SIG-M5 (cell line): ENCODE results near the gene CD248.
A peak's percentile ranks its signal among the peaks of the same experiment; 100 is the strongest.
"Not testable (repeated sequence)": the region's sequence is repeated elsewhere in the genome, so short reads cannot be mapped to it uniquely, and the experiment has no call there.

Experiments
- DNase-seq: peaks from one replicate; lab custom pipeline; 2025; lab: John Stamatoyannopoulos, UW

CD248 gene

DNA sequence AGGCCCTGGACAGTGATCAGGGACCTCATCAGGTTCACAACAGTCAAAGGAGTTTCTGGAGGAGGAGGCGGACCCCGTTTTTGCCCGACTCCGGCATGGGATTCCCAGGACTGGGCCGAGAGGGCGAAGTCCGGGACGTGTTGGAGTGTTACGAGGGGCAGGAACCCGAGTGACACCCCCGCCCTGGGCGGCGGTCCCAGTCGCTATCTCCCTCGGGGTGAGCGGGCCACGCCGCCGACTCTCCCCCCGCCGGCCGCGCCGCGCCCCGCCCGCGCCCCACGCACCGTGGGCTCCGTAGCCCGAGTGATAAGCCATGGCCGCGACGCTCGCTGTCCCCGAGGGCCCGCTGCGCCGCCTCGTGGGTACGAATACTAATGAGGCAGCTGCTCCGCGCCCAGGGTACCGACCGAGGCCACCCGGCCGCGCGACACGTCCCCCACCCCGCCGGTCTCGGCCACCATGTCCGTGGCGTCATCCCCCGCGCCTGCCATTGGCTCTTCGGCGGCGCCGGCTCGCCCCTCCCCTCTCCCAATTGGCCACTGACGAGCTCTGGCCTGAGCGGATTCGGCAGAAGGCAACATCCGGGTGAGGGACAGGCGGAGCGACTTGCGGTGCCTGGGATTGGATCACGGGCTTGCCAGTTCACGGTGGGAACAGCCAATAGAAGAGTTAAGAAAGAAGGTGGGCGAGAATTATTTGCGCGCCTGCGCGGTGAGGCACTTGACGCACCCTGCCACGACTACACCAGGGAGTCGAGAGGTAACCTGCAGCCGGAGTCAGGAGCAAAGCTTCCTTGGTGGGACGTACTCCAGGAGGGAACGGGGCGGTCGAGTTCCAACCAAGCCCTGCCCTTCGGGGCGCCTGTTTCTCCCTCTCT, 27.9 kb downstream of the CD248 start, which contains the start of gene YIF1A:
YIF1A (minus strand) TSS at position 473 of the 877 bp plus-strand sequence; CDS start at position 315, 158 bp downstream.
- DNase-seq, result peak; percentile 96

DNA sequence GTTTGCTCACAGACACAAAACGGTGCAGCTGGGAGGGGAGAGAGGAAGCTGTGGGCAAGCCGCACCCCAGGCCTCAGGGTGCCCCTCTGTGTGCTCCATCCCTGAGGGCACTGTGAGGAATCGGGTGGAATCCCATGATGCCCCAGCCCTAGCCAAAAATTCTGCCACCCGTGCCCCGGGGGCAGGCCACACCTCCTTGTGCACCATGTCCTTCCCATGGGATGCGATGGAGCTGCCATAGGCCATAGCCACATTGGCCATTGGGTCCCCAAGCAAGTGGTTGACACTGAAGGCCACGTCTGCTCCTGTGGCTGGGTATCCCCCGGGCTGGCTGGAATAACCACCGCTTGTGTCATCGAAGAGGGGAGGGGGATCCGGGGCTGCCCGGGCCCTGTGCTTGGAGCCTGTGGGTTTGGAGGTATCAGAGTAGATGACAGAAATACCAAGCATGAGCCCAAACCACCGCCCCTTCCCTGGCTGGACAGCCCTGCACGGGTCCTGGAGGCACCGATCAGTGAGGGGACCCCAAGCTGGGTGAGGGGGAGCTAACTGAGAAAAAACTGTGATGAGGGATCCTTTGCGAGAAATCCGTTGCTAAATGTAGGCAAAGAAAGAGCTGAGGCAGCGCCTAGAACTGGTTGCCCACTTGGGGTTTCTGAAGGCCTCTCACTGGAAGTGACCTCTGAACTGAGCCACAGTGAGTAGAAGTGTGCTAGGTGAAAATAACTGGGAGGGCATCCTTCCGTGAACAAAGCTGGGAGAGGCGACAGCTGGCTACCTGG, 28.8 kb downstream of the CD248 start:
- DNase-seq, result no peak

DNA sequence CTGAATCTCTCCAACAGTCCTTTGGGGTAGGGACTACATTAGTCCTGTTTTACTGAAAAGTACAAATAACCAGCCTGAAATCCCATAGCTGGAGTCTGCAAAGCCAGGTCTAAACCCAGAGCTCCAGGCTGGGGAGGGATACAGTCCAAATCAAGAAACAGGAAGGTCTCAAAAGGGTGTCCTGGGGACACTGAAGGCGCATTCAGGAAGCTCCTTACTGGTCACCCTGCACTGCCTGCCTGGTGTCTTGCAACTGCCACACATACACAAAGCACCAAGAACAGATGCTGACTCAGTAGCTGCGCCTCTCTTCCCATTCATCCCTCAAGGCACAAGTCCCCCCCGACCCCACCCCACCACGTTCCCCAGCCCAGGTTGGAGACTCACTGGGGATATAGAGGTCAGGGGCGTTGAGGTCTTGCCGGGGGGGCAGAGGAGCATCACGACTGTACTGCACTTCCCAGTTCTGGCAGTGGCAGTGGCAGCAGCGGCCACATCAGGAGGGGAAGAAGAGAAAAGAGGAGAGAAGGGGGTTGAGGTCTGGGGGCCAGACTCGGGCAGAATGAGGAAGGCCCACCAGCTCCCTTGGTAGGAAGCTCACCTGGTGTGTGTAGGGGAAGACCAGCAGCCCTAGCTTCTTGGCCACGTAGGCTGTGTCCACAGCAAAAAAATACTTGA, 29.5 kb downstream of the CD248 start:
- no peak for DNase-seq

DNA sequence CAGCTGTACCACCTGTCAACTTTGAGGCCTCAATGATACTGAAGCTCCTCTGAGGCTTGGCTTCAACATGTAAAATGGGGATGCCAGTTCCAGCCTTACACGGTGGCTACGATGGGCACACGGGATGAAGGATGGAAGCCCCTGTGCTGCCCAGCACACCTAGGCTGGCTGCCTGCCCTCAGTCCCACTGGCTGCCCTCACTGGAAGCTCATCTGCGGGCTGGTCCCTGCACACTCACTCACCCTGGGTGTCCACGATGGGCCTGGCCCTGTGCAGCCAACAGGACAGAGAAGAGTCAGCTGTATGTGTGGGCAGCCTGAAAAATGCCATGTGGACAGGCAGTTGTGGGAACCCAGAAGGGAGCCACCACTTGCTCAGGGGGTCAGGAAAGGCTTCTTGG, 30.1 kb downstream of the CD248 start:
- DNase-seq, result no peak

DNA sequence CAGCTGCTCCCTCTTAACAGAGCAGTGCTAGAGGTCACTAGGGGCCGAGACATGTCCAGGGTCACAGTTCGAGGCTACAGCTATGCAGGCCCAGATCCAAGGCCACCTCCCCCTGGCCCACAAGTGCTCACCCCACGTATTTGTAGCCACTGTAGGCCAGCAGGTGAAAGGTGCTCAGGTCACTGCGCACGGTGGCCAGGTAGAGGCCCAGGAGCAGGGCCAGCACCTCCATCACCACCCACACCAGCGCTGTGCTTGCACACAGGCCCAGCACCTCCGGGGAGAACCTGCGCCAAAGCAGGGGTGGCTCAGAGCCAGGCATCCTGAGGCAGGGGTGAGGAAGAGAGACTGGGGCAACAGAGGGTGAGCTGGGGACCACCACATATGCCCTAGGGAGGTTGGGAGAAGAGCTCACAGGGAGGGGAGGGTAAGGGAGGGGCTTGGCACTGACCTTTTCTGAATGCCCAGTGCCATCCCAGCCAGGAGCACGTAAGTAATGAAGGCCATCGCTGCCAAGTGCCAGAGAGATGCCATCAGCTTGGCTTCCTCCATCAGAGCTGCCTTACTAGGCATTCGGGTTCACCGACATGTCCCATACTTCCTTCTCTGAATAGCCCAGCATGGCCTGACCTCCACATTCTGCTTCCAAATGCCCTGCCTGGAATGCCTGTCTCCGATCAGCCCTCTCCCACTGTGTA, 31.4 kb downstream of the CD248 start:
- no peak for DNase-seq

DNA sequence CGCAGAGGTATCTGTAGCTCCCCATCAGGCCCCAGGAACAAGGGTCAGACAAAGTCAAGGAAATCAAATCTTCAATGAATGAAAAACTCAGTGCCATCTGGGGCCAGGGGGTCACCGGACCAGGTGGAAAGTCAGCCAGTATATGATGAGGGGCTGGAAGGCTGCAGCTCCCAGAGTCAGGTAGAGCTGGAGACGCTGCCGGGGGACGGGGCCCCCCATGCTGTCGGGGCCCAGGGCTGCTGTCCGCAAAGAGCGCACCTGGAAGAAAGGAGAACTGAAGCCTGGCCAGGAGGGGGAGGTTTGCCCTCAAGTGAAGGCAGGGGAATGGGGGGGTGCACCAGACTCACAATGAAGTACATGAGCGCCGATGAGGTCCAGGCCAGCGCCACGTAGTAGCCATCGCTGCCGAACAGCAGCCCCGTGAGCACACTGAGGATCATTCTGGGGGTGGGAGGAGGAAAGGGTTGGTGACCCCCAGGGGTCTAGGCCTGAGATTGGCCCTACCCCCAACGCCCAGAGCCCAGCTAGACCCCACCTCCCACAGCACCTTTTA, 32.2 kb downstream of the CD248 start:
- no peak for DNase-seq

DNA sequence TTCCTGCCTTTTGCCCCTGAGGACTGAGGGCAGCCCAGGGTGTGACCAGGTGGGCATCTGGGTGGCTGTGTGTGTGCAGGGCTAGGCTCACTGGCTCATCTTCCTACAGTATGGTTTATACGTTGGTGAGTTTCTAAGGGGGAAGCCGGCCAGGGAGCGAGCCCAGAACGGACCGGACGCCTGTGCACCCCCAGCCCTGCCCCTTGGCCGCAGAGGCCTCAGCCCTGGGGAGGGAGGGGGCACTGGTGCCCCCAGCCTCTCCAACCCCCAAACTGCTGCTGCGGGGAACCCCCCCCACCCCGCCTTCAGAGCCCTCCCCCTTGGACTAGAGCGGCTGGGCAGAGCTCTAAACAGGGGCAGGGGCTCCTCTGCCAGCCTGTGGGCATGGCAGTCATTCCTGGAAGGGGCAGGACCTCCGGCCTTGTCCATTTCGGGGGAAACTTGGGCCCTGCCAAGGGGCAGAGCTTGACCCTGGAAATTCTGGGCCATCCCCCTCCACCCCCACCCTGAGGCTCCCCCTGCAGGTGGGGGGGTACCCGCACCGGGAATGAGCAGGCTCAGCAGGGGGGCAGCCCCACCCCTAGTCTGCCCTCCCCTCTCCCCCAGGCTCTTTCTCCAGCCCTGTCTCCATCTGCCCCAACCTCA, 33.3 kb downstream of the CD248 start:
- DNase-seq, result no peak

DNA sequence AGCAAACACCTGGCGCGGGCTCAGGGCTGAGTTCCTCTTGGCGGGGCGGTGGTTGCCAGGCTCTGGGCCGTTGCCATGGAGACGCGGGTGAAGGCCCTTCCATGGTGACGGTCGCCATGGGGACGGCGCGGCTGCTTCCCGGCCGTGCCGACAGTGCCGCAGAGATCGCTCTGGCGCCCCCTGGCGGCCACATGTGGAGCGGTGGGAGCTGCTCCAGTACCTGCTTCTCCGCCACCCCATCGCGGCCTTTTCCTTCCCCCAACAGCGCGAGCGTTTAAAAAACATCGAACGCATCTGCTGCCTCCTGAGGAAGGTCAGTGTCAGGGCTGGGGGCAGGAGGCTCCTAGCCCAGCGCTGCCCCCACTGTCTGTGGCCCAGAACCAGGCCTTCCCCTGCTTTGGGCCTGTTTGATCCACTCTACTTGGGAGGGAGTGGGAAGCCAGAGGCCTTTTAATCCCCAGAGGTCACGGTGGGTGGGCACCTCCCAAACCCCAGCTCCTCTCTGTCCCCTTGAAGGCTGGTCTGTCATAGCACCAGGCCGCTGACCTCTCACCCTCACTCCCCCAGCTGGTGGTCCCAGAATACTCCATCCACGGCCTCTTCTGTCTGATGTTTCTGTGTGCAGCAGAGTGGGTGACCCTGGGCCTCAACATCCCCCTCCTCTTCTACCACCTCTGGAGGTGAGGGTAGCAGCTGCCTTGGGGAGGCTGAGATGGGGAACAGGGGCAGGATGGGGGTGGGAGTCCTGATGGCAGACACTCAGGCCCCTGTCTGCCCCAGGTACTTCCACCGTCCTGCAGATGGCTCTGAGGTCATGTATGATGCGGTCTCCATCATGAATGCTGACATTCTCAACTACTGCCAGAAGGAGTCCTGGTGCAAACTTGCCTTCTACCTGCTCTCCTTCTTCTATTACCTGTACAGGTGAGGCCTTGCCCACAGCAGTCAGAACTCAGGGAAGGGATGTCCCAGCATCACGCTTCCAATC, 34.1 kb downstream of the CD248 start:
- DNase-seq, result peak; percentile 62

DNA sequence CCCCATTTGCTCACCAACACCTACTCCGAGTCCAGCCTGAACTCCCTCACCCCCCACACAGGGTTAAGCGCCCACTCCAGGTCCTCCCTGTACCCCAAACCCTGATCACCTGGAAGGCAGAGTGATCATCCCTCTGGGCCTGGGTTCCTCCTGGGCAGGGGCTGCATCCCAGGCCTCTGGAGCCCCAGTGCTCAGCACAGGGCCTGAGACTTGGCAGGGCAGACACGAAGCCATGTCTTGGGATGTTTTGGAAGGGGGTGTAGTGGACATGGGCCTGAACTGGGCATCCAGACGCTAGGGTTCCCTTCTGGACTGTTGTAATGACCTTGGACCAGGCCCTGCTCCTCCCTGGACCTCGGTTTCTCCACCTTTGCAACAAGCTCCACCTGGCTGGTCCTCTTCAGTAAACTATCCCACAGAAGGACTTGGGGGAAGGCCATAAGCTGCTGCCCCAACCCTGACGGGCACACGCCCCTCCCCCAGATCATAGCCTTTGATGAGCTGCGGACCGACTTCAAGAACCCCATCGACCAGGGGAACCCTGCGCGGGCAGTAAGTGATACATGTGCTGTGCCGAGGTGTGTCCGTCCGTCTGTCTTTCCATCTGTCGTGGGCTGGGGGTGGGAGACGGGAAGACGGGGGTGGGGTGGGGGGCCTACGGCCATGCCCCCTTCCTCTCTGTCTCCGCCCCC, 34.9 kb downstream of the CD248 start:
- DNase-seq, result no peak

DNA sequence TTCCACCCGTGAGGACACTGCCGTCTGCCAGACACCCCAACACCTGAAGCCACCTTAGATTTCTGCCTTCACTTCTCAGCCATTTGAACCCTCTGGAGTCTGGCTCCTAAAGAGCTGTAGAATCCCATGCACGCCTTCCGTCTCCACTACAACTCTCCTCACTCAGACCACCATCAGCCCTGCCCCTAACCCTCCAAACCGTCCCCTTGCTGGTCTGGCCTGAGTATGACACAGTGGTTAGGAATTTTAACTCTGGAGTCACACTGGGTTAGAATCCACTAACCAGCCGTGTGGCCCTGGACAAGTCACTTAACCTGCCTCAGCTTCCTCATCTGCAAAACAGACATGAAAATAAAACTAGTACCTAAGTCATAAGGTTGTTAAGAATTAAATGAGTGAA, 35.8 kb downstream of the CD248 start:
- no peak for DNase-seq

DNA sequence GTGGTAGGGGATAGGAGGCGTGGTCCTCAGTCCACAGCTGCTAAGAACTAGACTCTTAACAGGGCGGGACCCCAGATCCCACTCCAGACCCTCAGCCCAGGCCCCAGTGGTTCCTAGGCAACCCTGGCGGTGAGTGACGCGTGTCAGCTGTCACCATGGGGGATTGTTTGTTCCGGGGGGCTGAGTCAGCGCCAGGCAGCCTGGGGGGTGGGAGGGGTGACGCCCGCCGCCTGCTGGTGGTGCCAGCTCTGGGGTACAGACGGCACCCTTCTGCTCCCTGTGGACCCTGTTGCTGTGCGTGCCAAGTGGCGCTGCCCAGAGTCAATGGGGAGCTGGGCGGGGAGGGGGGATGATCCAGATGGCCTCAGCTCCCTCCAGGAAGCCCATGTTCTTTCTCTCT, 36.4 kb downstream of the CD248 start:
- no peak for DNase-seq

DNA sequence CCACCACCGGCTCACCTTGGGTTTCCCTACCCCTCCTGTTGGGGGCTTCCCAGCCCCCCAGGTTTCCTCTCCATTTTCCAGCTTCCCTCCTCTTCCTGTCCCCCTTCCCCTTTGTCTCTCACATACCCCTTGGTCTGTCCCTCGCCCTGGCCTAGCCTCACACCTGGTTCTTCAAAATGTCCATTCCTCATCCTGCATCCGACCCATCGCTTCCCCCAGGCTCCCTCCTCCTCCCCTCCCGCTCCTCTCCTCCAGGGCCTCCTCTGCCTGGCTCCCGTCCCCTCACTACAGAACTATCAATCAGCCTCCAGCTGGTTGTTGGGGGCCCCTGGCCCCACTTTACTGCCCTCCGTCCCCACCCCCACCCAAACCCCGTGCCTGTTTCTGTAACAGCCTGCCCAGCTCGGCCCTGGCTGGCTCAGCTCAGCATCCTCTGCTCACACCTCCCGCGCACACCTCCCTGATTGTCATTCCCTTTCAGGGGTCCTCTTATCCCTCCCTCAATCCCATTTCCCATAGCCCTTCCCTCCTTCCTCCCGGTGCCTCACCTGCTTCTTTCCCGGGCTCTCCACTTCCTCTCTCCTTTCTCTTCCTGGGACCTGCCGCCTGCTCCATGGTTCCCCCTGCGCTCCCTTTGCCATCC, 37.6 kb downstream of the CD248 start:
- DNase-seq, result no peak

DNA sequence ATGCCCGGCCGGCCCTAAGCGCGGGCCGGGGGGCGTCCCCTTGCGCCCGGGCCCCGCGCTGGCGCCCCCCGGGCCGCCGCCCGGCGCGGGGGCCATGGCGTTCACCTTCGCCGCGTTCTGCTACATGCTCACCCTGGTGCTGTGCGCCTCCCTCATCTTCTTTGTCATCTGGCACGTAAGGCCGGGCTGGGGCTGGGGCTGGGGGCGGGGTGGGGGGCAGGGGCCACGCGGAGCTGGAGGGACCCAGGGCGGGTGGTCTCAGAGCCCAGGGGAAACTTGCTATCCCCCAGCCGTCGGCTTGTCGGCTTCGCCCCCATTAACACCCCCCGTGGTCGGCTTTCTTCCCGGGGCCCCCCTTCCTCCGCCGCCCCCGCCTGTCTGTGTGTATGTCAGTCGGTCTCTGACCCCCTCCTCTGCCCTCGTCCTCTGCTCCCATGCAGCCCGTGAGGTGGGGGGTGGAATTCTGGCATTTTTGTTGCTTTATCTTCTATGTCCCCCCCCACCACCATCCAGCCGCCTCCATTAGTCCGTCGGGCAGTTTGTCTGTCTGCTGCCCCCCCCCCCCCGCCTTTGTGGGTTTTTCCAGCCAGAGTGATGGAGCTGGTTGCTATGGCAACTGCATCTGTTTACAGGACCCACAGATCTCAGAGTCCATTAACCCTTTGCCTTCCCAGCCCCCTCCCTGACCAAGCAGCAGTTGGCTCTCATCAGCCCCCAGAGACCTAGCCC, 38.3 kb downstream of the CD248 start:
- no peak for DNase-seq

DNA sequence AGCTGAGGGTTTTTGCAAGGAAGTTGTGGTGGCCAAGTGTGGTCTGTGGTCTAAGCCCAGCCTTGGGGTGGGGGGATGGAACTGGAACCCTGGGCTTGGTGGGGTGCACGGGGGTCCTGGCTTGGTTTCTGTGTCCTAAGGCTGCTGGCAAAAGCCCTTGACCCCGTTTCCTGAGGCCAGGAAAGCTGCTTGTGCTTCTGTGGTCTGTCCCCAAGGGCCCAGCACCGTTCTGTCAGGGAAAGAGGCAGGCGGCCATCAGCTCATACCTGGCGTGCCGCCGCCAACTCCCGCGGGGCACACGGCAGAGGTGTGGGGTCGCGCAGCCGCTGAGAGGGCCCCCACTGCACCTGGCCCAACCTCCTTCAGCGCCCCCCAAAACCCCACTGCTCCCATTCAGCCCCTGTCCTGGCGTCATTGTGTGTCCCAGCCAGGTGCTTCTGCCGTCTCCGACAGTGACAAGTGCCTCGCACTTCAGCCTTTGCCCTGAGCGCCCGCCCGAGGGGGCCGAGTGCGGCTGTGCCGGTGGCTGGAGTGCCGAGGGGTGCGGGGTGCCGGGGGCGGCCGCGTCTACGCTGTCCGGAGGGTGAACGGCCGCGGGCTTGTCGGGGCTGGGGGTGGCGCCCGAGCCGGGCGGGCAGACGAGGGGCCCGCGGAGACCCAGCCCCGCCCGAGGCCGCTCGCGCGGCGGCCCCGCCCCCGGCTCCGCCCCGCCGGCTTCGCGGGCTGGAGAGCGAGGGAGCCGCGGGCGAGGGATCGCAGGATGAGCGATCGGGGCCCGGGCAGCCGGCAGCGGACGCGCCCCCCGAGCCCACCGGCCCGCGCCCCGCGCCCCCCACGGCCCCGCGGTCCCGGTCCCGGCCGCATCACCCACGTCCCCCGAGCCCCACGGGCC, 39.1 kb downstream of the CD248 start, which contains the start of gene CNIH2:
CNIH2 (plus strand) TSS at position 705 of the 892 bp plus-strand sequence. CDS start 282 bp downstream, outside the sequence.
- no peak for DNase-seq

DNA sequence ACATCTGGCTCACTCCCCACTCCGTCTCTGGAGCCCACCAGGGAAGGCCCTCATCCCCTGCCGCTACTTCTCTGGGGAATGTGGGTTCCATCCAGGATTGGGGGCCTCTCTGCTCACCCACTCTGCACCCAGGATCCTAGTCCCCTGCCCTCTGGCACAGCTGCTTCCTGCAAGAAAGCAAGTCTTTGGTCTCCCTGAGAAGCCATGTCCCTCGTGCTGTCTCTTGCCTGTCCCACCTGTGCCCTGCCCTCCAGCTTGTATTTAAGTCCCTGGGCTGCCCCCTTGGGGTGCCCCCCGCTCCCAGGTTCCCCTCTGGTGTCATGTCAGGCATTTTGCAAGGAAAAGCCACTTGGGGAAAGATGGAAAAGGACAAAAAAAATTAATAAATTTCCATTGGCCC, 39.8 kb downstream of the CD248 start:
- not testable (repeated sequence) for DNase-seq

DNA sequence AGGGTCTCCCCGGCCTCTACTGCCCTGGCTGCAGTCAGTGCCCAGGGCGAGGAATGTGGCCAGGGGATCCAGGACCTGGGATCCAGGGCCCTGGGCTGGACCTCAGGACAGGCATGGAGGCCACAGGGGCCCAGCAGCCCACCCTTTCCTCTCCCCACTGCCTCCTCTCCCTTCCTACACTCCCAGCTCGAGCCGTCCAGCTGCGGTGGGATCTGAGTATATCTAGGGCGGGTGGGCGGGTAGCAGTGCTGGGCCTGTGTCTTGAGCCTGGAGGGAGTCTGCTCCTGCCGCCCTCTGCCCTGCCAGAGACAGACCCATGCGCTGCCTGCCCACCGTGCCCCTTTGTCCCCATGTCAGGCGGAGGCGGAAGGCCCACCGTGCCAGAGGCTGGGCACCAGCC, 40.2 kb downstream of the CD248 start:
- not testable (repeated sequence) for DNase-seq
